ENCODE data around the gene TMEM190. TPM values are rescaled to one million over a fixed set of nuclear protein-coding genes. Genes with fewer than 3 reads are reported as not detected.

Gene TMEM190
- total and polyA plus RNA-seq, 9 of the 15 experiments (the other 6 are each of a cell fraction or from before 2014, with no cell fraction given): not detected

DNA sequence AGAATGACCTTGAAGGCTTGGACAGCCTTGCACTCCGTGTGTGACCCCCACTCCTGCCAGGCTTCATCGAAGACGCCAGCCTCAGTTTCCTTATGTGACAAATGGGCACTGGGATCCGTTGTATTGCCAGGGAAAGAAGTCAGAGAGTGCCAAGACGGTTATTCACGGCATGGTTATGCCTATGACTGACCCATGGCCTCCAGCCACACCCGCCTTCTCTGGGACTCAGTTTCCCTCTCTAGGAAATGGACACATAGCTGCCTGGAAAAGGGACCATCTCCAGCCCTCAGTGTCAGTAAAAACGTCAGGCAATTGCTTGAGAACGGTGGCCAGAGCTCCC, 31.9 kb downstream of the TMEM190 start (continued):
- TF ChIP-seq, protein P1, sequence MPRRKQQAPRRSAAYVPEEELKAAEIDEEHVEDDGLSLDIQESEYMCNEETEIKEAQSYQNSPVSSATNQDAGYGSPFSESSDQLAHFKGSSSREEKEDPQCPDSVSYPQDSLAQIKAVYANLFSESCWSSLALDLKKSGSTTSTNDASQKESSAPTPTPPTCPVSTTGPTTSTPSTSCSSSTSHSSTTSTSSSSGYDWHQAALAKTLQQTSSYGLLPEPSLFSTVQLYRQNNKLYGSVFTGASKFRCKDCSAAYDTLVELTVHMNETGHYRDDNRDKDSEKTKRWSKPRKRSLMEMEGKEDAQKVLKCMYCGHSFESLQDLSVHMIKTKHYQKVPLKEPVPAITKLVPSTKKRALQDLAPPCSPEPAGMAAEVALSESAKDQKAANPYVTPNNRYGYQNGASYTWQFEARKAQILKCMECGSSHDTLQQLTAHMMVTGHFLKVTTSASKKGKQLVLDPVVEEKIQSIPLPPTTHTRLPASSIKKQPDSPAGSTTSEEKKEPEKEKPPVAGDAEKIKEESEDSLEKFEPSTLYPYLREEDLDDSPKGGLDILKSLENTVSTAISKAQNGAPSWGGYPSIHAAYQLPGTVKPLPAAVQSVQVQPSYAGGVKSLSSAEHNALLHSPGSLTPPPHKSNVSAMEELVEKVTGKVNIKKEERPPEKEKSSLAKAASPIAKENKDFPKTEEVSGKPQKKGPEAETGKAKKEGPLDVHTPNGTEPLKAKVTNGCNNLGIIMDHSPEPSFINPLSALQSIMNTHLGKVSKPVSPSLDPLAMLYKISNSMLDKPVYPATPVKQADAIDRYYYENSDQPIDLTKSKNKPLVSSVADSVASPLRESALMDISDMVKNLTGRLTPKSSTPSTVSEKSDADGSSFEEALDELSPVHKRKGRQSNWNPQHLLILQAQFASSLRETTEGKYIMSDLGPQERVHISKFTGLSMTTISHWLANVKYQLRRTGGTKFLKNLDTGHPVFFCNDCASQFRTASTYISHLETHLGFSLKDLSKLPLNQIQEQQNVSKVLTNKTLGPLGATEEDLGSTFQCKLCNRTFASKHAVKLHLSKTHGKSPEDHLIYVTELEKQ (CRISPR knock-in tag; IDR thresholded peaks at IDR 0.05): no peak
- TF ChIP-seq KLF13 (tag; IDR thresholded peaks at IDR 0.05; ENCODE audit: borderline replicate concordance, low read depth) (0 out of 2 replicates have a peak, but pooled peaks have one; percentile 19), ZNF282 (CRISPR knock-in tag; IDR thresholded peaks at IDR 0.05) (no peak), KHSRP (IDR thresholded peaks at IDR 0.05) (no peak), GTF2A2 (tag; IDR thresholded peaks at IDR 0.05) (no peak), ZNF766 (CRISPR knock-in tag; conservative IDR thresholded peaks at IDR 0.05) (peak; percentile 63; the same call in 1 of the 2 replicates), U2AF1 (optimal IDR thresholded peaks at IDR 0.05; ENCODE audit: low read depth, low read length) (no peak), ZNF778 (CRISPR knock-in tag; IDR thresholded peaks at IDR 0.05) (no peak), KAT7 (CRISPR knock-in tag; IDR thresholded peaks at IDR 0.05; ENCODE audit: borderline replicate concordance) (no peak), KAT8 (IDR thresholded peaks at IDR 0.05; ENCODE audit: low read depth) (peak; percentile 84)
- TF ChIP-seq, protein P2, sequence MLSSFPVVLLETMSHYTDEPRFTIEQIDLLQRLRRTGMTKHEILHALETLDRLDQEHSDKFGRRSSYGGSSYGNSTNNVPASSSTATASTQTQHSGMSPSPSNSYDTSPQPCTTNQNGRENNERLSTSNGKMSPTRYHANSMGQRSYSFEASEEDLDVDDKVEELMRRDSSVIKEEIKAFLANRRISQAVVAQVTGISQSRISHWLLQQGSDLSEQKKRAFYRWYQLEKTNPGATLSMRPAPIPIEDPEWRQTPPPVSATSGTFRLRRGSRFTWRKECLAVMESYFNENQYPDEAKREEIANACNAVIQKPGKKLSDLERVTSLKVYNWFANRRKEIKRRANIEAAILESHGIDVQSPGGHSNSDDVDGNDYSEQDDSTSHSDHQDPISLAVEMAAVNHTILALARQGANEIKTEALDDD (IDR thresholded peaks at IDR 0.05): no peak

Data from K562 (cell line).